HG03521 (cell line): Measurements from ENCODE around the gene GNPTAB.
"Not testable (repeated sequence)": the region's sequence is repeated elsewhere in the genome, so short reads cannot be mapped to it uniquely, and the experiment has no call there.

Experiments
- ATAC-seq: cut with Tn5 transposase; IDR thresholded peaks from one replicate; pipeline ENCODE4 v1.9.1; 2021; ENCODE audit warnings: mild to moderate bottlenecking, moderate library complexity; ENCODE audit not compliant: unreplicated experiment

Gene GNPTAB

DNA sequence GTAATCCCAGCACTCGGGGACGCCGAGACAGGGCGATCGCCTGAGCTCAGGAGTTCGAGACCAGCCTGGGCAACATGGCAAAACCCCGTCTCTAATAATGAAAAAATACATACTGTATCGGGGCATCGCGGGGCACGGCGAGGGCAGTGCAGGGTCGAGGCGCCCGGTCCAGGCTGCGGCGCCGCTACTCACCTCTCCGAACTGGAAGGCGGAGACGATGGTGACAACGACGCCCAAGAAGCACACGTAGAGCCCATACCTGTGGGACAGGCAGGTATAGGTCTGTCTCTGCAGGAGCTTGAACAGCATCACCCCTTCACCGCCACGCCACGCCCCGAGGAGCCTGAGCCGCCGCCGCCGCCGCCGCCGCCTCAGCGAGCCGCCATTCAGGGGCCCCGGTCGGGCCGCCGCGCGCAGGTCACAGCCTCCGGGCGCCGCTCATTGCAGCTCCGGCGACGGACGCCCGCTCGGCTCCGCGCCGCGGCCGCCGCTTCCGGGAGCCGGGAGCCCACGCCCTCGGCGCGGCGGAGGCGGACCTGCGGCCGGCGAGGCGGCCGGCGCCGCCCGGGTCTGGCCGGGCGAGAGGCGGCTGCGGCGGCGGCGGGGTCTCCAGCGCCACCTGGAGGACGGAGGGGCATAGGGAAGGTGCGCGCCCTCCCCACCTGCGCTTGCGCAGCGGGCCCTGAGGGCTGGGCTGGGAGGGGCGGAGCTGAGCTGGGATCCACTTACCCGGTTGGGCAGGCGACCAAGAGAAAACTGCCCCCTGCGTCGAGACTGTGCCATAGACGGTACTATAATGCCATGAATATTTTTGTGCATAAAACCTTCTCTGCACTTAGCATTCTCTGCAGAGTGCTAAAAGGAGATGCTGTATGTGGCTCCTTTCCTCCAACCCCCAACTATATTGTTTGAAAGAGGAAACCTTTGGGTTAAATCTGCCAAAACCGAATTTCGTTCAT, at the start of gene GNPTAB:
TSS of gene GNPTAB (minus strand) at position 593 of the 959 bp plus-strand sequence. CDS start at position 309, 284 bp downstream.
- ATAC-seq, result peak; percentile 92

DNA sequence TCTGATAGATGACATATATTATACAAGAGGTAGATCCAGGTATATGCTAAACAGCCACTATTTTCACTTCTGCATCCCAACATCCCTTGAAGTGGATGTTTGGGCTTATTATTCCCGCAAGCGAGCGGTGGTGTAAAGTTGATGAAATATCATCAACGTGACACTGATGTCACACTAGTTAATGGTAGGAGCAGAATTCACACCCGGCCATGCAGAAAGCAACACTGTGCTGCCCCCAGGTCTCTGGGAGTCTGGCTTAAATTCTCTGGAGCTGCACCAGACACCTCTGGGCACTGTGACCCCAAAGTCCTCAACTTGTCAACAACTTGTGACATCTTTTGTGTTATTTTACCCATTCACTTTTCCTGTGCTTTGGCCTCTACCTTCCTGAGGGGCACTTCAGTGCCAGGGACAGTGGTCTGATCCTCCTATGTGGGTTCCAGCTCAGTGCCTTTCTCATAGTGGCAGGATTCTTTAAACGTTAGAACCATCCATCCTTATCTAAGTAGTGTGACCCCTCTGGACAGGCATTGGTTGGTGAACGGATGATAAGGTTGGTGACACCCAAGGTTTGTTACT, 47.6 kb upstream of the GNPTAB start:
- ATAC-seq, result no peak

DNA sequence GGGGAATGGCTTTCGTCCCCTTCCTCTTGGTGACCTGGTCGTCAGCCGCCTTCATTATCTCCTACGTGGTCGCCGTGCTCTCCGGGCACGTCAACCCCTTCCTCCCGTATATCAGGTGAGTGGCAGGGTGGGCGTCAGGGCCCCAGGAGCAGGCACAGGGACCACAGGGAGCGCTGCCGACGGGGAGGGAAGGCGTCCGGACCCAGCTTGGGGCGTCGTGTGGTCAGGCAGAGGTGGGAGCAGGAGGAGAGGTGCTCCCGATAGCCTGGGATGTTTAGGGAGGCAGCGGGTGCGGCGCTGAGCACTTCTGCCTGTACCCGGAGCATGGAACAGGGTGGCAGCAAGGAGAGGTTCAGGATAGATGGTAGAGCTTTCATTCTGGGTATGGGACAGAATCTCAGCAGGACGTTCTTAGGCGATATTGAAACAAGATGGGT, 47.1 kb upstream of the GNPTAB start:
- peak; percentile 2 for ATAC-seq

DNA sequence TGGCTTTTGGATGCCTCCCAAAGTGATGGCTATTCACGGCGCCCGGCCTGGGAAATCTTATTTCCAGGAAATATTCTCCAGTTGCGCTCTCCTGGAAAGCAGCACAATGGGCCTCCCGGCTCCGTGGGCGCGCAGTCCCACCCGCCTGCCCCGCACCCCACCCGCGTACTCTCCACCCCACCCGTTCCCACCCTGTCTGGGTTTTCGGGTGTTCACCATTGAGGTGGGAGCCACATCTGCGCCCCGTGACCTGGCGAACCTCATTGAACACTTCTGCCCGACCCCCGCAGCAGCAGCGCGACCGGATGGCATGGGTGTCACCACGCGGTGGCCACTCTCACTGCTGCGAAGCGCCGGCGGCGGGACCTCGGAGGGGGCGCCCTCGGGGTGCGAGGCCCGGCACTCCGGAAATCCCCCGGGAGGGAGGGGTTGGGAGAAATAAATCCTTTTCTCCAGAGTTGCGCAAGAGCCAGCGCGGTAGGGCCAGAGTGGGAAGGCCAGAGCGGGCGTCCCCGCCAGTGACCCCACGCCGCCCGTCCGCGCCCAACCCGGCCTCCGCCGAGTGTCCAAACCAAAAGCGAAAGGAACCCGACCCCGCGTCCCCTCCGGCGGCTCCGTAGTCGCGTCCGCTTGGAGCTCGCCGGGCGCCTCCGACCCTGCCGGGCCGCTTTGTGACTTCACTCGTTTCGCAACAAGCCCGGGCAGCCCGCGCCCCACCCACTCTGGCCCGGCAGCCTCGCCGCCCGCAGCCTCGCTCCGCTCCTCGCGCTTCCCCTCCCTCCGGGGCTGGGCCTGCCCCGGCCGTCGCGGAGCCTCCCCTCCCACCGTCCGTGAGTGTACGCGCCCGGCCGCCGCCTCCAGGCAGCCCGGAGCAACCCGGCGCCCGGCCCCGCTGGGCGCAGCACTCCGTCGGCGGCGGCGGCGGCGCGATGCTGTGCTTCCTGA, 46.4 kb upstream of the GNPTAB start, which contains the start of gene DRAM1:
TSS of gene DRAM1 (plus strand) at position 720 of the 945 bp plus-strand sequence. CDS start at position 930, 210 bp downstream.
- peak; percentile 85 for ATAC-seq

DNA sequence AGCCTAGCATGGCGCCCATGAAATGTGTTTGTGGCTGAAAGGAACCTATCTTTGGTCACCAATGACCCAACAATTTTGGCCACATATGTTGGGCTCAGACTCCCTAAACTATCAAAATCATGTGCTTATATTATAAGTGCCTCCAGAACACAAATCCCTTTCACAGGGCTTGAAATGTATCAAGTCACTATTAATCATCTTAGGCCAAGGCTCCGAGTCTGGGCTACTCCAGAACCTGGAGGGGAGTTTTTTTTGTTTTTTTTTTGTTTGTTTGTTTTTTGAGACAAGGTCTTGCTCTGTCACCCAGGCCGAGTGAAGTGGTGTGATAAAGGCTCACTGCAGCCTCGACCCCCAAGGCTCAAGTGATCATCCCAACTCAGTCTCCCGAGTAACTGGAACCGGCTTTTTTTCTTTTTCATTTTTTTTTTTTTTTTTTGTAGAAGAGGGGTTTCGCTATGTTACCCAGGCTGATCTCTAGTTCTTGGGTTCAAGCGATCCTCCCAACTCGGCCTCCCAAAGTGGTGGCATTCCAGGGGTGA, 45.6 kb upstream of the GNPTAB start:
- ATAC-seq, result no peak

DNA sequence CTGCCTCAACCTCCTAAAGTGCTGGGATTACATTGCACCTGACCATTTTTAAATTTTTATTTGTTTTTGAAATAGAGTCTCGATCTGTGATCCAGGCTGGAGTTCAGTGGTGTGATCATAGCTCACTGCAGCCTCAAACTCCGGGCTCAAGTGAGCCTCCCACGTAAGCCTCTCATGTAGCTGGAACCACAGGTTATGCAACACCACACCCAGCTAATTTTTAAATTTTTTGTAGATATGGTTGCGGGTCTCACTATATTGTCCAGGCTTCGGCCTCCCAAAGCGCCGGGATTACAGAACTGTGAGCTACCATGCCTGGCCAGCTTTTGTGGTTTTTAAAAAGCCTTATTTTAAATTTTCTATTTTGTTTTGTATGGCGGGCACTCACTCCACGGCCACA, 44.4 kb upstream of the GNPTAB start:
- ATAC-seq, result no peak

DNA sequence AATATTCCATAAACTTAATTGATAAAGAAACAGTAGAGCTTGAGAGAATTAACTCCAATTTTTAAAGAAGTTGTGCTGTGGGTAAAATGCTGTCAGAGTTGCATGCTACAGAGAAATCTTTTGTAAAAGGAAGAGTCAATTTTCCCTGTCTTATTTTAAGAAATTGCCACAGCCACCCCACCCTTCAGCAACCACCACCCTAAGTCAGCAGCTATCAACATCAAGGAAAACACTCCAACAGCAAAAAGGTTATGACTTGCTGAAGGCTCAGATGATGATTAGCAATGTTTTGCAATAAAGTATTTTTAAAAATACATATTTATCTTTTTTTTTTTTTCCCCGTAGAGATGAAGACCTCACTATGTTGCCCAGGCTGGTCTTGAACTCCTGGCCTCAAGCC, 40.2 kb upstream of the GNPTAB start:
- ATAC-seq, result no peak

DNA sequence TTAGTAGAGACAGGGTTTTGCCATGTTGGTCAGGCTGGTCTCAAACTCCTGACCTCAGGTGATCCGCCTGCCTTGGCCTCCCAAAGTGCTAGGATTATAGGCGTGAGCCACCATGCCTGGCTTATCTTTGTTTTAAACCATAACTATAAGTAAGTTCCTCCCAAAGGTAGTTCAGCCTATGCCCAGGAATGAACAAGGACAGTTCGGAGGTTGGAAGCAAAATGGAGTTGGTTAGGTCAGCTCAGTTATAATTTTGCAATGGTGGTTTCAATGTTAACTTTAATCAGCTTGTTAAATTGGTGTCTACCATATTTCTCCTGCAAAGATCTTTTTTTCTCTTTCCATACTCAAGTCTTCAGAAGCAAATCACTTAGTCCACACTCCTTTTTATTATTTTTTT, 36.9 kb upstream of the GNPTAB start:
- ATAC-seq, result not testable (repeated sequence)

DNA sequence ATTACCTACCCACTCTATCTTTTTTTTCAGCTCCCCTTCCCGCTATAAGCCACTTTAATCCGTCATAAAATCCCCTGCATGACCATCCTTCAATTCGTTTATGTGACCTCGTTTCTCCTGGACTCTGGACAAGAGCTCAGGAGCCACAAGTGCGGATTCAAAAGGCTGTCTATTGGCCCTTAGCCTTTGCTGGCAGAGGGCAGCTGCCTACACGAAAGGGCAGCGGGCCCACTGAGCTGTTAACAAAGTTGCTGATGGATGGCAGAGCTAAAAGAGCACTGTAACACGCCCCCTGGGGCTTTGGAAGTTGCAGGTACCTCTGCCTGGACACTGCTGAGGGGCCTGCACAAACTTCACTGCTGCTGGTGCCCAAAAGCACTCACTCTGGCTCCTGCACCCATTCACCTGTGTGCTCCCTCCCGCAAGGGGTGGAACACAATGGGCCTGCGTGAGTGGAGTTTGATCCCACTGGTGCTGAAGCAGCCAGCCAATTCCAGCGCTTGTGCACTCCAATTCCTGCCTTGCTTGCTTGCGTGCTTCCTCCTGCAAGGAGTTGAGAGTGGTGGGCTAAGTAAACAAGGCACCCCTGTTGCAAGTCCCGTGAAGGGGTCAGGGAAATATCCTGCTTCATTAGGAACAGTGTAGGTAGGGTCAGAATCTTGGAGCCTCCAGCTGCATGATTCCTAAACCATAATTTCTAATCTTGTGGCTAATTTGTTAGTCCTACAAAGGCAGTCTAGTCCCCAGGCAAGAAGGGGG, 36.0 kb upstream of the GNPTAB start:
- no peak for ATAC-seq

DNA sequence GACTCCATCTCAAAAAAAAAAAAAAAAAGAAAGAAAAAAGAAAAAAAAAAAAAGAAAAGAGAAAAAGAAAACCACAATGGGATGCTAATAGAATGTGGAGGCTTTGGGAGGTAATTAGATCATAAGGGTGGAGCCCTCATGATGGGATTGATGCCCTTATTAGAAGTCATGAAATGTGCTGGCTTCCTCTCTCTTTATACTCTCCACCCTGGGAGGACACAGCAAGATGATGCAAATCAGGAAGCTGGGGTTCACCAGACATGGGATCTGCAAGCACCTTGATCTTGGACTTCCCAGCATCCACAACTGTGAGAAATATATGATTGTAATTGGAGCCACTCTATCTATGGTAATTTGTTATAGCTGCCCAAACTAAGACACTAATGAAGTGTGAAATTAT, 33.2 kb upstream of the GNPTAB start:
- ATAC-seq, result no peak

DNA sequence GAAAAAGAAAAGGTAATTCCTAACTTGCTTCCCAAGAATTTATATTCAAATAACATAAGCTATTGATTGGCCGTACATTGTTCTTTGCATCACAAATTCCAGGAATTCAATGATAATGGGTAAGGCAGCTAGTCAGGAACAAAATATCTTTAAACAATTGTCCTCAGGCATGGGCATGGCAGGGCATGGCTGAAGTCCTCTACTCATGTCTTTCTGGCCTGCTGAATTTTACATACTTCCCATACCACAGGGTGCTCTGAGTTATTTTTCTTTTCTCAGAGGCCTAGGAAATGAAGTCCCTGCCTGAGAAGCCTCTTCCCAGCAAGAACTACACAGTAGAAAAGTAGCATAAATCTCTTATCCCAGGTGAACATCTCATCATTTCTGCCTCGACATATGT, 31.5 kb upstream of the GNPTAB start:
- ATAC-seq, result no peak

DNA sequence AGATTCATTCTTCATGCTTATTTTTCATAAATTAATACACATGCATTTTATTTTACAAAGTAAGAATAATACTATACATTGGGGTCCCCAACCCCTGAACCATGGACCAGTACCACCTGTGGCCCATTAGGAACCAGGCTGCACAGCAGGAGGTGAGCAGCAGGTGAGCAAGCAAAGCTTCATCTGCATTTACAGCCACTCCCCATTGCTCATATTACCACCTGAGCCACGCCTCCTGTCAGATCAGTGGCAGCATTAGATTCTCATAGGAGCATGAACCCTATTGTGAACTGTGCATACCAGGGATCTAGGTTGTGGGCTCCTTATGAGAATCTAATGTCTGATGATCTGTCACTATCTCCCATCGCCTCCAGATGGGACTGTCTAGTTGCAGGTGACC, 30.9 kb upstream of the GNPTAB start:
- ATAC-seq, result not testable (repeated sequence)

DNA sequence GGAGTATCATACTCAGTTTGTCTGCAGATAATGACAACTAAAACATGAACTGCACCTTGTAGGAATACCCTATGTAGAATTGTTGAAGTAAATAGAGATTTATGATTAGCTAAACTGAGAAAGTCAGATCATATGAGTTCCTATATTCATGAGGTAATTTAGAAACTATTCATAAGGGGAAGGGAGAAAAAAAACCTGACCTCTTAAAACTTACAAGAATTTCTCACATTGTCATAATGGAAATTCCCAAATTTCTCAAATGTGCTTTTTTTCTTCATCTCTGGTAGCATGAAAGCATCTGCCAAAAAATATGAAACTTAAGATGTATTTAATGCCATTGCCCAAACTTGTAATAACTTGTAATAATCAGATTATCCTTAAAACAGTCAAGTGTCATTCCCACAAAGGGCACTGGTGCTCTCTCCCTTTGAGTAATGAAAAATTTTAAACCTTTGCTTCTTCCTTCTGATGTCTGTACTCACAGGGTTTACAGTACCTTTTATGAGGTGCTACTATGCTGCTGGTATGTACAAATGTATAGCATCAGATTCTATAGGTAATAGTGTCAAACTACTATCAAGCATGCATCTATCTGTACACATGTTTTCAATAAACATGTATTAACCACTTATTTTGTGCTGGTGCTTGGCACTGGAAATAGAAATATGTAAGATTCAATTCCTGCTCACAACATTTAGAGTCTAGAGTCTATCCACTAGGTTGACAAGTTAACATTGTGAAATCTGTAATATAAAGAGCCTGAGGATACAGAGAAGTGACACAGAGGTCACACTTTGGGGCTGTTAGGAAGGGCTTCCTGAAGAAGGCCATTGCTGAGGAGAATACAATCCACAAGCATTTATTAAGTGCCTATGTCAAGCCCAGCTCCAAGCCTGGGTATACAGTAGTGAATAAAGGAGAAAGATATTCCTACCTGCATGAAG, 29.2 kb upstream of the GNPTAB start:
- peak; percentile 36 for ATAC-seq

DNA sequence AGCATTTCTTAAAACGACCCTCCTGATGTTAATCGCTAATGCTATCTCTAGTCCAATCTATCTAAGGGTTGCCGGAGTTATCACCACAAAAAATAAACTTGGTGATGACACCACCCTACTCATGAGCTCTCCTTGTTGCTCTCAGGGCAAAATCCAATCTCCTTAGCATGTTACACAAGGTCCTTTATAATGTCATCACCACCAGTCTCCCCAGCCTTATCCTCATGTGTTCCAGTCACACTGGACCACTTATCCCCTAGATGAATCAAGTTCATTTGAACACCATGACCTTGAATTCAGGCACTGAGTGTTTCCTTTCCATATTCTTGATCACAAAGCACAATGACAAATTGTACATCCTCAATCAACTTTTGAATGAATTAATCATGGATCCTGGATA, 27.6 kb upstream of the GNPTAB start:
- ATAC-seq, result no peak

DNA sequence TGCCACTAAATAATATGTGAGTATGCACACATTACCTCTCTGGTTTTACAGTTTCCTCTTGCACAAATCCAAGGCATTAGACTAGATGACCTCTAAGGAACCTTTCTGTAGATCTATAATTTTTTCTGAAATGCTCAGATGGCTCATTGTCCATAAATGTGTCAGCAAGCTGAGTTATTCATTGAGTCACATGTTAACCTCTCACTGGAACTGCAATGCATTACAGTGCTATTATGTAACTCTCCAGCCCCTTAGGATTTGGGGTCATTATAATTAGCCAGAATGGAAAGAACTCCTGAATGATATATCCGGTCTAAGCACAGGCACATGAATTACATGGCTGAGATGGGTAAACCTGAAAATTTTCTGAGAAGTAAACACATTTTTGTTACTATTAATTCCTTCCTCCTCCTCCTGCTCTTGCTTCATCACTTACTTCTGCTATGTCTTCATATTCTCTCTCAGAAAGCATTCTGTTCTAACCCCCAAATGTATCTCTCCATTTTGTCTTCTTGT, 26.3 kb upstream of the GNPTAB start:
- peak; percentile 38 for ATAC-seq

DNA sequence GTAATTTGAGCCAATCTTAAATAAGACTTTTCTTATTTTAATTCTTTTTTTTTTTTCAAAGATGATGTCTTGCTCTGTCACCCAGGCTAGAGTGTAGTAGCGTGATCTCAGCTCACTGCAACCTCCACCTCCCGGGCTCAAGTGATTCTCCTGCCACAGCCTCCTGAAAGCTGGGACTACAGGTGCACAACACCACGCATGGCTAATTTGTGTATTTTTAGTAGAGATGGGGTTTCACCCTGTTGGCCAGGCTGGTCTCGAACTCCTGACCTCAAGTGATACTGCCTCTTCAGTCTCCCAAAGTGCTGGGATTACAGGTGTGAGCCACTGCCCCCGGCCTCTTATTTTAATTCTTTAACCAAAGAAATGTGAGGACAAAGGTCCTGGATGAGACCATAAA, 25.9 kb upstream of the GNPTAB start:
- not testable (repeated sequence) for ATAC-seq

DNA sequence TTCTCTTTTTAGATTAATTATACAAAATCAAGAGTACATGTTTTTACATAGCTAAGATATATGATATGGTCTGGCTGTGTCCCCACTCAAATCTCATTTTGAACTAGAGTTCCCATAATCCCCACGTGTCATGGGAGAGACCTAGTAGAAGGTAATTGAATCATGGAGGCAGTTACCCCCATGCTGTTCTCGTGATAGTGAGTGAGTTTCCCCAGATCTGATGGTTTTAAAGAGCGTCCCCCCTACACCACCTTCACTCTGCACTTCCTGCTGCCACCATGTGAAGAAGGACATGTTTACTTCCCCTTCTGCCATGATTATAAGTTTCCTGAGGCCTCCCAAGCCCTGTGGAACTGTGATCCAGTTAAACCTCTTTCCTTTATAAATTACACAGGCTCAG, 25.2 kb upstream of the GNPTAB start:
- no peak for ATAC-seq

DNA sequence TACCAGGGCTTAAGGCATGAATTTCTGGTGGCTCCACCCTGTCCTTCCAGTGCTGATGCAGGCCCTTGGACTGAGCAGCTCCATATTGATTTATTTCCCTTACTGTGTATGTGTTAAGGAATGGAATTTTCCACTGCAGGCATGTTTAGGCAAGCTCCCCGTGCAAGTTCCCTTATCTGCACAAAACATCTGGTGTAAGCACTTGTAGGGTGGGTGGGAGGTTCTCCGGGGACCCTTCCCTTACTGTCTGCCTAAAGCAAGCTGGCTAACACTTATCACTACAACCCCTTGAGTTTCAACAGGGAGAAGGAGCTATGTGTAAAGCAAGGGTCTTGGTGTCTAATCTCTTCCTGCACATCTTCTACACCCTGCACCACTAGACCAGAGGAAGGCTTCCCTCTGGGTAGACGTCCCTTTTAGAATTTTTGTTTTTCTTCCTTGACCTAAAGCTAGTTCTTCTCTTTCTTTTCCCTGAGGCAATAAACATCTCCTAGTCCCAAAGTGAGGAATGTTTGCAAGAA, 24.7 kb upstream of the GNPTAB start:
- ATAC-seq, result no peak
